ENCODE data around the gene NEU4. TPM values are rescaled to one million over a fixed set of nuclear protein-coding genes. Genes with fewer than 3 reads are reported as not detected.
A peak's percentile ranks its signal among the peaks of the same experiment; 100 is the strongest.

NEU4 gene
- total RNA-seq, 1 experiment from 2014 or later: 0.70 TPM

DNA sequence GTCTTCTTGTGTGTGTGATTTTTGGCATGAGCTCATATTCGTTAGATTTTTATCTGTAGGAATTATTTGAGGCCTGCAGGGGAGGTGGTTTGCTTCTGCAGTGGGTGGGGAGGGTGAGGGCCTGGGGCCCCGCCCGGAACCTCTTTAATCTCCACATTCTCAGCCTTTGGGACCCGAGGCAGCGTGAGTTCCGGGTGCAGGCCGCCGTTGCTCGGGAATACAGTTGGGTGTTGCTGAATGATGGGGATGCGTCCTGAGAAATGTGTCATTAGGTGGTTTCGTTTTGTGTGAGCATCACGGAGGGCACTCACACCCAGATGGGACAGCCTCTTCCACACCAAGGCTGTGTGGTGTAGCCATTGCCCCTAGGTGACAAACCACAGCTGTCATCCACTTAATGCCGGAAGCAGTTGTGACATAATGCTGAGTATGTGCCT is 46.0 kb upstream of the NEU4 start:
- H3K27me3 Mint-ChIP-seq (ENCODE audit: low read depth): no peaks in the 10 kb centered on the region; the same call in 1 of the 2 replicates

More for the DNA sequence above, 46.0 kb upstream of the NEU4 start:
- Histone ChIP-seq H2BK5ac (ENCODE audit: insufficient read length, low read length) (no peak overlapping the region), H3K79me2 (ENCODE audit: insufficient read depth, low read length) (no peaks in the 10 kb centered on the region), H3K4ac (ENCODE audit: low read depth, low read length) (no peak overlapping the region), H3K56ac (ENCODE audit: insufficient read length, low read depth, low read length) (no peak overlapping the region), H3K27ac (ENCODE audit: insufficient read length, low read depth, low read length) (no peak overlapping the region), H3K79me1 (ENCODE audit: insufficient read depth, low read depth, low read length, poor library complexity, severe bottlenecking) (no peaks in the 10 kb centered on the region), H2BK20ac (ENCODE audit: low read depth, low read length, poor library complexity, severe bottlenecking) (no peak overlapping the region), H3K27me3 (ENCODE audit: insufficient read depth, low read length) (no peaks in the 10 kb centered on the region), H2AK5ac (ENCODE audit: insufficient read length, low read length) (no peak overlapping the region), H4K20me1 (ENCODE audit: control insufficient read depth, insufficient read depth, insufficient read length) (no peaks in the 10 kb centered on the region), H4K8ac (replicated peaks; ENCODE audit: insufficient read length, low read depth, low read length) (no peak overlapping the region), H3K23me2 (ENCODE audit: insufficient read length, low read depth, low read length, poor library complexity, severe bottlenecking) (no peaks in the 10 kb centered on the region), H3K9me3 (ENCODE audit: control insufficient read depth, low read depth, low read length) (no peaks in the 10 kb centered on the region), H3K23ac (ENCODE audit: insufficient read length, low read depth, low read length) (no peak overlapping the region), H3K18ac (ENCODE audit: insufficient read length, low read depth, low read length) (no peak overlapping the region), H2BK120ac (ENCODE audit: low read depth, low read length, poor library complexity, severe bottlenecking) (no peak overlapping the region), H2BK15ac (ENCODE audit: low read depth, low read length) (no peak overlapping the region), H2AFZ (ENCODE audit: low read length) (no peak overlapping the region), H3K14ac (ENCODE audit: insufficient read depth, low read length) (no peak overlapping the region), H3K4me1 (ENCODE audit: insufficient read depth, low read length) (no peaks in the 10 kb centered on the region), H3T11ph (ENCODE audit: low read length) (no peak overlapping the region), H2BK12ac (ENCODE audit: insufficient read length, low read depth, low read length) (no peak overlapping the region), H4K91ac (ENCODE audit: insufficient read length, low read depth, low read length) (no peak overlapping the region), H4K5ac (ENCODE audit: insufficient read length, low read depth, low read length) (no peak overlapping the region), H3K9ac (ENCODE audit: extremely low read depth, insufficient read length, low read length) (no peak overlapping the region), H3K4me2 (ENCODE audit: insufficient read depth, insufficient read length, low read length) (no peak overlapping the region)
- Mint-ChIP-seq H3K36me3 (ENCODE audit: insufficient read depth in 1 of 3, low read depth in 3 of 3) (peaks cover 15 to 18% (median 15%) of the 10 kb centered on the region in 3 experiments), H3K4me1 (peaks cover 4 to 16% of the 10 kb centered on the region in 2 experiments), H3K27ac (peak overlapping the region in 1 of 3 experiments; percentile 88; a peak in 1 of 7 replicates), H3K9me3 (peaks cover 11 to 14% of the 10 kb centered on the region in 2 experiments), H3K4me3 (no peak overlapping the region)
- TF ChIP-seq CTCF (conservative IDR thresholded peaks at IDR 0.05): no peak
- DNase-seq: peak; percentile 14
- no CpG with 5 or more reads among the region's 13 CpGs for WGBS (ENCODE audit: extremely low coverage, insufficient read length, low lambda C conversion rate)
